GM19397 (cell line): Measurements from ENCODE around the gene TIMM23.

ENCODE experiments used
- ATAC-seq: cut with Tn5 transposase; IDR thresholded peaks from one replicate; pipeline ENCODE4 v1.9.1; 2021; ENCODE audit warnings: mild to moderate bottlenecking, moderate library complexity; ENCODE audit not compliant: unreplicated experiment

TIMM23 gene

DNA sequence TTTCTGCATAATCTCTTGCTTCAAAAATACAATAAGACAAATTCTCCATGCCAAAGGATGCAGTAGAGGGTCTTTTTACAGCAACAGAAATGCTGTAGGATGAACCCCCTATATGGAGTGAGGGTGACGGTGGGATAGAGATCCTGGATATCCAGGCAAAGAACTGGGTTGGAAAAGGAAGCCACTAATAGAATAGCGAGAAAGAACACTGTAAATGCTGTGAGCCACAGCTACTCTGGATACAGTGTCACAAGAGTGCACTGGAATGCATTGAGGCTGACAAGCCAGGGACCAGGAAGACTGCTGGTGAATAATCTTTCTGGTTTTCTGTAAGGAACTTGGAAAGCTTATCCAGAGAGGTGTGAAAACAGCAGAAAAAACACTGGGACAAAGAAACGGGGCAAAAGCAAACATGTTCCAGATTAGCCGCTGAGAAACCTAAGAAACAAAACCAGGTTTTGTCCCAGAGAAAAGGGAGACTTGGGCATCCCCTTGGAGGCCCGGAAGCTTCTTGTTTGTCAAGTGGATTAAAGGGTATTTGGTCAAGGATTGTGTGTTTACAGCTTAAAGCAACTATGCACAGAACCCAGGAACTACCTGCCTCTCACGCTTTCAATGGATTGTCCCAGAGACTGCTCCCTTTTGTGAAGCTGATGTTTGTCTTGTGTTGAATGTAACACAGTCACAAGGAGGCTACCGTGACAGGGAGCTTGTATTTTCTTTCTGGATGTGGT is 79.9 kb downstream of the TIMM23 start:
- no peak for ATAC-seq

DNA sequence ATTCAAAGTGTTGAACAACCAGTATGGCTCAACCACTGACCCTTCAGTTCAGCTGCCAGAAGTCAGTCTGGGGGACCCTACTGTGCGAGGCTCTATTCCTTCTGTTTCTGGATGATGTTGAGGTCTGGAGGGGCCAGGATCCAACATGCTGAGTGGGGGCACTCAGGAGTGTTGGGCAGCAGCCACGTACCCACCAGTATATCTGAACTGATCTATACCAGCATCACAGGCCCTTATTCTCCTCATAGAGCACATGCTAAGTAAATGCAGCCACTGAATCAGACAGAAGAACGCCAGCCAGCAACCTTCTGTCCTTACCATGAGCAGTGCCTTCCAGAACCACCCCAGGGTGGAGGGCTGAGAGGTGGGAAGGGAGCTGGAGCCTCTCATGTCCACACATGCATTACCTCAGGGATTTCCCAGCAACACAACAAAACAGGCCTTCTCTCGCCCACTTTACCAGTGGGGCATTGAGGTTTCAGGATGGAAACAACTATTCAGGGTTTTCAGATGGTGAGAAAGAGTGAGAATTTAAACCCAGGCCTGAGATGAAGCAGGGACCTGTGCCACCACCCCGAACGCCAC is 80.6 kb downstream of the TIMM23 start:
- no peak for ATAC-seq
